Measurements from ENCODE around the gene UGT1A1. TPM values are rescaled to one million over a fixed set of nuclear protein-coding genes. Genes with fewer than 3 reads are reported as not detected.

UGT1A1 gene
- total RNA-seq, 2 experiments from 2014 or later = not detected

- ChIA-PET CTCF (no interaction called here), POLR2A (no interaction called here)
Measured at GRCh38 chr2:233814056-233814835, 54.2 kb downstream of the UGT1A1 start.

- CTCF ChIA-PET = no interaction called here
- POLR2A ChIA-PET = no interaction called here
Measured at GRCh38 chr2:233815861-233816260, 55.8 kb downstream of the UGT1A1 start.

- ChIA-PET POLR2A (no interaction called here), CTCF (no interaction called here)
Measured at GRCh38 chr2:233816334-233816733, 56.3 kb downstream of the UGT1A1 start.

- ChIA-PET CTCF (no interaction called here), POLR2A (no interaction called here)
Measured at GRCh38 chr2:233816771-233817170, 56.7 kb downstream of the UGT1A1 start.

GRCh38 chr2:233817361-233817911 is 57.4 kb downstream of the UGT1A1 start:
- ChIA-PET POLR2A (no interaction called here), CTCF (no interaction called here)

- POLR2A ChIA-PET = no interaction called here
- CTCF ChIA-PET = no interaction called here
Measured at GRCh38 chr2:233817995-233818638, 58.0 kb downstream of the UGT1A1 start.

- CTCF ChIA-PET = no interaction called here
- POLR2A ChIA-PET = no interaction called here
Measured at GRCh38 chr2:233818639-233819621, 58.9 kb downstream of the UGT1A1 start.

GRCh38 chr2:233819884-233820773 is 60.1 kb downstream of the UGT1A1 start:
- POLR2A ChIA-PET = no interaction called here
- CTCF ChIA-PET = no interaction called here

- ChIA-PET POLR2A (no interaction called here), CTCF (no interaction called here)
Measured at GRCh38 chr2:233820774-233821105, 60.7 kb downstream of the UGT1A1 start.

GRCh38 chr2:233821196-233821595 is 61.1 kb downstream of the UGT1A1 start:
- ChIA-PET CTCF (no interaction called here), POLR2A (no interaction called here)

- POLR2A ChIA-PET = no interaction called here
Measured at GRCh38 chr2:233821709-233822100, 61.6 kb downstream of the UGT1A1 start.

GRCh38 chr2:233822101-233822771 is 62.2 kb downstream of the UGT1A1 start:
- POLR2A ChIA-PET = interaction anchor here (0.6 kb wide), 1 partner anchor 743 kb away, joined by 10 read pairs; no protein-coding TSS in a partner anchor
- CTCF ChIA-PET = no interaction called here

More at GRCh38 chr2:233821709-233822100, 61.6 kb downstream of the UGT1A1 start:
- CTCF ChIA-PET = no interaction called here

Other genes starting within 250 kb of the UGT1A1 start
- gene USP40, start 193.5 kb upstream of the UGT1A1 start, total RNA-seq = 10 to 100 TPM; 14.5 to 15.1 TPM
- gene UGT1A8, start 142.6 kb upstream of the UGT1A1 start, total RNA-seq = not detected
- gene UGT1A10, start 123.8 kb upstream of the UGT1A1 start, total RNA-seq = not detected
- not detected for gene UGT1A9, start 88.4 kb upstream of the UGT1A1 start, total RNA-seq
- gene UGT1A7, start 78.4 kb upstream of the UGT1A1 start, total RNA-seq = not detected
- gene UGT1A6, start 67.4 kb upstream of the UGT1A1 start, total RNA-seq = not detected
- gene UGT1A5, start 47.4 kb upstream of the UGT1A1 start, total RNA-seq = not detected
- gene UGT1A4, start 41.5 kb upstream of the UGT1A1 start, total RNA-seq = not detected
- gene UGT1A3, start 31.2 kb upstream of the UGT1A1 start, total RNA-seq = not detected
- gene MROH2A, start 18.1 kb downstream of the UGT1A1 start, total RNA-seq = not detected
- 10 to 100 TPM; 49.9 to 53.9 TPM for gene HJURP, start 94.3 kb downstream of the UGT1A1 start, total RNA-seq
- gene TRPM8, start 157.1 kb downstream of the UGT1A1 start, total RNA-seq = not detected

All from activated CD8-positive, alpha-beta memory T cell treated with anti-CD3 and anti-CD28 coated beads for 36 hours (primary cell).